ENCODE data around the gene IQCM.

Gene IQCM

DNA sequence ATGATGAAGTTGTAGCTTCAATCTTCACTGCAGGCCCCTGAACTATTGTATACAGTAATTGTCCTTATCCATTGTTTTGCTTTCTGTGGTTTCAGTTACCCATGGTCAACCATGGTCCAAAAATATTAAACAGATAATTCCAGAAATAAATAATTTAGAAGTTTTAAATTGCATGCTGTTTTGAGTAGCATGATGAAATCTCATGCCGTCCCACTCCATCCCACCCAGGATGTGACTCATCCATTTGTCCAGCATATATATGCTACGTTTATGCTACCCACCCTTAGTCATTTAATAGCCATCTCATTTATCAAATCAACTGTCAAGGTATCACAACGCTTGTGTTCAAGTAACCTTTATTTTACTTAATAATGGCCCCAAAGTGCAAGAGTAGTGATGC lies 34.5 kb downstream of the IQCM start:
- DNase-seq (ENCODE audit: low read depth in 2 of 2, low spot score in 1 of 2): no peak

DNA sequence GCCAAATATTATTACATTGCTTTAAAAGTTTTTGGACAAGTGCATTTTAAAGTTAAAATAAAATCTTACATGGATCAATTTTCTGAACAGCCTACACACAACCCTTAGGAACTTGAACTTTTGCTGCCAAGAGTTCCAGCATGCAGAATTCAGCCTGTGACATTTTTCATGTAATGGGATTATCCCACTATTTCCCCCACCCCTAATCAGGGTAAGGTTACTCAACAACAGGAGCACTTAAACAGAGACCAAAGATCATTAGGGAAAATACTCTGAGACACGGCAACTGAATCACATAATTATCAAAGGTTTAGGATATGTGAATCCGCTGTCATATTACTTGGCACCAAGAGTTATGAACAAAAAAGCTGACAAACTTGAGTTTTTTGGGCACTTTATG lies 47.2 kb downstream of the IQCM start:
- DNase-seq (ENCODE audit: low read depth in 2 of 2, low spot score in 1 of 2): no peak

DNA sequence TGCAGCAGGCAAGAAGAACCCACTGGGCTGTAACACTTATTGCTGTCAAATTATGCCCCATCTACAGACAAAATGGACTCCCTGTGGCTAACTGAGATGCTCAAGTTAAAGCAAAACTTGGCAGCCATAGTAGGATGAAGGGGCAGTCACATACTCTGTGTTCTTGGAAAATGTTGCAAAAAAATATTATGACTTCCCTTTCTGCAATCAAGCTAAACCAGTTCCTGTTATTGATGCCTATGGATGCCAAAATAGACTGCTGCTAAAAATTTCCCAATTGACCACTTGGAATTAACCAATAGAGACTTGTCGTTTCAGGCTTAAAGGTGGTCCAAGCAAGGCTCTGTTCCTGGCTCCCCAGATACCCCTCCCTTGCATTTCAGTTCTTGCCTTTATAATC lies 49.5 kb downstream of the IQCM start:
- no peak for DNase-seq (ENCODE audit: low read depth in 2 of 2, low spot score in 1 of 2)

DNA sequence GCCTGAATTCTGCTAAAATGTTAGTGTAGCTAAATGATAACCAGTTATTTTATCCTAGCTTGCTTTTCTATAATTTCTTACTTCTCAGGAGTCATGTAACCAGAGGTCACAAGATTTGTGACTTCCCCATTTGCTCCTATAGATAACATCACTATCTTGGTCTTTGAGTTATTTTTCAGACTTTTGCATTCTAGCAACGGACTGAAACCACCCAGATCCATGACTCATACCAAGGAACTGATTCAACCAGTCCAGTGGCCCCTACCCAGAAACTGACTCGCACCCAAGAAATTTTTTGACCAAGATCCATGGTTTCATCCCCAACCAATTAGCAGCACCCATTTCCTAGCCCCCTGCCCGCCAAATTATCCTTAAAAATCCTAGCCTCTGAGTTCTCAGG lies 50.0 kb downstream of the IQCM start:
- no peak for DNase-seq (ENCODE audit: low read depth in 2 of 2, low spot score in 1 of 2)

DNA sequence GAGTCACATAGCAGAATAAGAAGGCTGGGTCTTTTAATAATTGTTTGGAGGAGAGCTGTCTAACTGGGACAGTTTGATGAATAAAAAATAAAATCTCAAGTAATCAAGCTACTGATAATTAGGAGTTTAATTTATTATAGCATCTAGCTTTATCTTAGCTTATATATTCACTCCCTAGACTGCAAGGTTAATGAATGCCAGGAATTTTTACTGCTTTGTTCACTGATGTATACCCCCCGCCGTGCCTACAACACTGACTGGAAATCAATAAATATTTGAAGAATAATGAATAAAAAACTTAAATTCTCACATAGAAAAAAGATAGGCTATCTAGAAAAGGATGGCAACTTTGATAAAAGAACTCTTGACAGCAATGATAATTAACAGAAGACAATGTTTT lies 59.7 kb downstream of the IQCM start:
- no peak for DNase-seq (ENCODE audit: low read depth in 2 of 2, low spot score in 1 of 2)

DNA sequence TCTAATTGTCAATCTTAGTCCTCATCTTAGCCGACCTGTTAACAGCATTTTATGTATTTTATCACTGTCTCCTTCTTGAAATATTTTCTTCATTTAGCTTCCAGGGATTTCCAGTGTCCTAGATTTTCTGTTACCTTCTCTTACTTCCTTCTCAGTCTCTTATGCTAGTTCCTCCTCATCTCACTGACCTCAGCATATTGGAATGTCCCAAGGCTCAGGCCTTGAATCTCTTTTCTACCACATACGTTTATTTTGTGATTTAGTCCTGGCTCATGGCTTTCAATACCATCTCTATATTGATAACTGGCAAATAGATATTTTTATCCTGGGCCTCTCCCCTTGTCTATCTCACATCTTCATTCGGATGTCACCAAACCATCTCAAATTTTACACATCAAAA lies 61.1 kb downstream of the IQCM start:
- no peak for DNase-seq (ENCODE audit: low read depth in 2 of 2, low spot score in 1 of 2)

DNA sequence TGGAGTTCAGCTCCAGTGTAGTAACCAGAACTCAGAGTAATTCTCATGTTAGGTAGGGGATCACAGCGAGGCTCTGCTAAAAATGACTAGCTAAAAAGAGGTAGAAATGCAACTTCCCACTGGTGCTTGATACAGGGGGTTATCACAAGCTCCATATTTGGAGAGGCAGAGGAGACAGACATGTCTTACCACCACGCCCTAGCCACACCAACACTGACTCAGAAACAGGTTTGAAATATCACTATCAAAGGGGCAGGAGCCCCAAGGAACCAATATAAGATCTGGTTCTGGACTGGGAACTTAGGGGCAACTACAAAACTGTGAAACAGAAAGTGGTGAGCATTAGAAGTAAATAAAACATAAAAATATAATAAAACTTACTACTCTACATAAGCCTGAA lies 62.9 kb downstream of the IQCM start:
- no peak for DNase-seq (ENCODE audit: low read depth in 2 of 2, low spot score in 1 of 2)

DNA sequence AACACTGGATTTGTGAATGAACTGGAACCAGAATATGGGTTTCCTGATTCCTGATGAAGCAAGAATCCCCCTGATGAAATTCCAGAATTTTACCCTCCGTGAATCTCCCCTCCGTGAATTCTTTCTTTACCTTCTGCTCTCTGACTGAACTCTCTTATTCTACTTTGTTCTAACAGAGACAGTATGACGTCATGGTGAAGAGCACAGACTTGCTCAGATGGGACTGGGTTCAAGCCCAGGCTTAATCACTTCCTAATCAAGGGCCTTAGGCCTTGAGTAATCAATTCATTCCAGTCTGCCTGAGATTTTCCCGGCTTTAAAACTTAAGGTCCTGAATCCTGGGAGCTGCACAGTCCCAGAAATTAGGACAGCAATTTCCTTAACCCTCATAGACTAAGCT lies 64.5 kb downstream of the IQCM start:
- no peak for DNase-seq (ENCODE audit: low read depth in 2 of 2, low spot score in 1 of 2)

DNA sequence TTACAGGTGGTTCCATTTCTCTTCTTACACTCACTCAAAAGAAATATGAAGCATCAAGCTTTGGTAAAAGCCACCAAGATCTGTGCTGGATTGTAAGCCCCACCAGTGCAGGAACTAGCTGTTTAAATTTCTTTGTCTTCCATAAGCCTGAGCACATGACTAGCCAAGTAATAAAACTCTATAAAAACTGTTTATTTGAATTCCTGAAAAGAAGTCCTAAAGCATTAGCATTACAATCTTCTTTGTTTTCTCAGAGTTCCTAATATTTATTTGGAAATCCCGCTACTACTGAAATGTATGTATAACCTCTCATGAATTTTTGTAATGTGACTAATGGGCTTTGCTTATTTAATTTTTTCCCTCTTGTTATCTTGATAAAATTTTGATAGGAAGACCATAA lies 65.9 kb downstream of the IQCM start:
- no peak for DNase-seq (ENCODE audit: low read depth in 2 of 2, low spot score in 1 of 2)

DNA sequence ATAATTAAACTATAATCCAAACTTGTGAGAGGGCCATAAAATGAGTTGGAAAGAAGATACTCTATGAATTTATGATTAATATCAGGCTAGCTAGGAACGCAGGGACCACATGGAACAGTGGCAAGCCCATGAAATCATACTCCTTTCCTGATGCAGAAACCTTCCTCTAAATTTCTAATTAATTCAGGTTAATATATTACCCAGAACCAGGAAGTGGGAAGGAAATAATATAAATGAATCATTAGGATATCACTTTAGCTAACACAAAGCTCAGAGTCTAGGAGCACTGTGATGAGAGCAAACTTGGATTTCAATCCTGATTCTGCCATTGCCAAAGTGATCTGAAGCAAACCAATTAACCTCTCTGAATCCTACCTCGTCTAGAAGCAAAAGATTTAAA lies 68.0 kb downstream of the IQCM start:
- no peak for DNase-seq (ENCODE audit: low read depth in 2 of 2, low spot score in 1 of 2)

DNA sequence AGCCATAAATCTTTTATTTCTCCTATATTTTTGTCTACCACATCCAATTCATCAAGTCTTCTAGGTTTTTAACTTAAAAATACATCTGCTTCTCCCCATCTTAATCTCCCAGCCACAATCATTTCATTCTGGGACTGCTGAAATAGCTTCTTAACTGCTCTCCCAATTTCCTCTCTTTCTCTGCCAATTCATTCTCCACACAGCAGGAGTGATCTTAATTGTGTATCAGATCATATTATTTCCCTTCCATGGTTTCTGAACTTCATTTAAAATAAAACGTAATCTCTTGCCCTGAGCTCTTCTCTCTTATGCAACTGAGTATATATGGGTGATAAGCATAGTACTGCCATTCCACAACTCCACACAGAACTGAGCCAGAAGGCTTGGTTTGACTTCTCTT lies 69.4 kb downstream of the IQCM start:
- no peak for DNase-seq (ENCODE audit: low read depth in 2 of 2, low spot score in 1 of 2)

DNA sequence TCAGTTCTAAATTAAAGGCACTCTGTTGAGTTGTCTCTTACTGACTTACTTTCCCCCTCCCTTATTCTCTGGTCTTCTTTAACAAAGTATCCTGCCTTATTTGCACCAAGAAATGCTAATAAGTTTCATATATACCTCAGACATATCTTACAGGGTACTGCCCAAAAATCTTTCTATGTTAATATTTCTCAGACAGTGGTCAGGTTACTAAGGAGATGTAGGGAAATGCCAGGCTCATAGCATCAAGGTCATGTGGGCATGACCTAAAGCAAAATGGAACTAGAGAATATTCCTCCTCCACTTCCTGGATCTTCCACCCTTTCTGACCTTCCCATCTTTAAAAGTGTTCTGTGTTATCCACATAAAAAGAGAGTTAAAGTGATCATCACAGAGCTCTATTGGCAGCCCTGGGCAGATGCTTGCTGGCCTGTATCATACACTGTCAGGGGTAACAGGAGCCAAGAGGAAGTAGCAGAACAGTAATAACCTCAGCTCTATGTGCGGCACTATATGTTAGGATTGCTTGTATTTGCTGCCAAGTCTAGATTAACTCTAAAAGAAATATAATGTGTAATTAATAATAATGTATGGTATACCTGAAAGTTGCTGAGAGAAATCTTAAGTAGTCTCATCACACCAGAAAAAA lies 74.3 kb downstream of the IQCM start:
- no peak for DNase-seq (ENCODE audit: low read depth in 2 of 2, low spot score in 1 of 2)

DNA sequence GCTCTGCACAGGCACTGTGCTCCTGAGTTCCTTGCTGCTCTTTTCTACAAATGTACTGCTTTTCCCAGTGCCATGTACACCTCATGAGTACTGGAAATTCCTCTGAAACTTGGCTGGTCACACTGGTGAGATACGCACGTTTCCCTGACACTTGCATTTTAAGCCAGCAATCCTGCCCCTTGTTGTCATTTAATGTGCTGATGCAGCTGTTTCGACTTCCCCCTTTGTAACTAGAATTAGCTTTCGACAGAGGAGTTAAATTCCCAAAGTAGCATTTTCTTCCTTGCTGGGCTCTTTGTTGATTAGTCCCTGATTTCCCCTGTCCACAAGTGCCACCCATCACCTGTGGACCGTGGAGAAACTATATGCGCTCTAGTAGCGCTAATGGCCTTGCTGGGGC lies 77.5 kb downstream of the IQCM start:
- no peak for DNase-seq (ENCODE audit: low read depth in 2 of 2, low spot score in 1 of 2)

DNA sequence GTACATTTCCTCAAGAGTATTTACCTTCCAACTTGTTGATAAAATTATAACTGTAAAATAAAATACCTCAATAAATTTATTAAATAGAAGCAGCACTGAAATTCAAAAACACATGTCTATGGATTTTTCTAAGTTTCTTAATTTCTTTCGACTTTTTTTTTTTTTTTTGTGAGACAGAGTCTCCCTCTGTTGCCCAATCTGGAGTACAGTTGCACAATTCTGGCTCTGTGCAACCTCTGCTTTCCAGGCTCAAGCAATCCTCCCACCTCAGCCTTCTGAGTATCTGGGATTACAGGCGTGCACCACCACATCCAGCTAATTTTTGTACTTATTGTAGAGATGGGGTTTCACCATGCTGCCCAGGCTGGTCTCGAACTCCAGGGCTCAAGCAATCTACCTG lies 79.8 kb downstream of the IQCM start:
- DNase-seq (ENCODE audit: low read depth in 2 of 2, low spot score in 1 of 2): no peak

DNA sequence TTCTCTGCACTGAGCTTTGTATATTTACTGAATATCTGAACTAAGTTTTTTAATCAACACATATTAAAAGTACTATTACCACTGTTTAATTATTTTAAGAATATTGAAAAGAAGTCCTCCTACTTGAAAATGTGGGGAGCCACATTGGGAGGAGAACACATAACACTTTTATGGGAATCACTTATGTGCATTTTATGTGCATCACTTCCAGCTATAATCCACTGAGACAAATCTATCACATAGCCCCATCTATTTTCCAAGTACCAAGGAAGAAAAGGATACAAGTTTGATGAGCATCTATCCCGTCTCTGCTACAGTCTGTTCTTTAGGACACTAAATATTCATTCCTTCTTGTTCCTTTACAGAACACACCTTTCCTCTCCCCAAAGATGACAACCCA lies 87.2 kb downstream of the IQCM start:
- DNase-seq (ENCODE audit: low read depth in 2 of 2, low spot score in 1 of 2): no peak

DNA sequence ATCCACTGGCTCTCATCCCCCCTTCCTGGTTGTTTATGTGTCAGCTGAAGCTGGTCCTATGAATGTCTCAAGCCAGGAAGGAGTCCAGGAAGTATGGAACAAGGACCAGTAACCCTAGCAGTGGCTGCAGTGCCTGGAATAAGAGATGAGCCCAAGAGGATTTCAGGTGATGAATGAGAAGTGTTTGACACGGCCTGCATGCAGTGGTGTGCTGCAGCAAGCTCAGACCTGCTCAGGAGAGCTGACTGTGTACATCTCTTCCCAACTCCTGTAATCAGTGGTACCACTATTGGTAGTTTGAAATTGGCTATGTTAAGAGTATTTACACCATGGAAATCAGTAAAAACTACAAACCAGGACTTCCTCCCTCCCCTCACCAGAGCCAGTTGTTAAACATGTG lies 88.0 kb downstream of the IQCM start:
- DNase-seq (ENCODE audit: low read depth in 2 of 2, low spot score in 1 of 2): no peak

DNA sequence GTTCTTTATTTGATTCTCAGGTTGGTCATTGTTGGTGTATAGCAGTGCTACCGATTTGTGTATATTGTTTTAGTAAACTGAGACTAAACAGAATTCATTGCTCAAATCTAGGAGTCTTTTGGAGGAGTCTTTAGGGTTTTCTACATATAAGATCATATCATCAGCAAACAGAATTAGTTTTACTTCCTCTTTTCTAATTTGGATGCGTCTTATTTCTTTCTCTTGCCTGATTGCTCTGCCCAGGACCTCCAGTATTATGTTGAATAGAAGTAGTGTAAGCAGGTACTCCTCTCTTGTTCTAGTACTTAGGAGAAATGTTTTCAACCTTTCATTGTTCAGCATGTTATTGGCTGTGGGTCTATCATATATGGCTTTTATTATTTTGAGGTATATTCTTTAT lies 92.6 kb downstream of the IQCM start:
- DNase-seq (ENCODE audit: low read depth in 2 of 2, low spot score in 1 of 2): no peak

DNA sequence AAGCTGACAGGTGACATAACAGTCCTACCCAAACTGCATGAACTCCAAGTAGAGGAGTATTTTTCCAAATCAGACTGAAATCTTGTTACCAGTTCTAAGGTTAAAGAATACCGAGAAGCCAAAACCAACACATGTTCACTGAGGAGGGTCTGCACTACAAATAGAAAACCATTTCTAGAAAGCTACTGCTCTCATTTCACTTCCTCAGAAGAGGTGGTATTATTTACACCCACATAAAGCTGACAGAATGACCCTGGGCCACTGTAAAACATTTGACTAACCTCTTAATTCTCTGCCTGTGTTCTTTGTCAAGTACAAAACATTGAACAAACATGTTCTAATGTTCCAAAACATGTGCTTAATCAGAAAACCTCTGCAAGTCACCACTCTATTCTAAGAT lies 95.8 kb downstream of the IQCM start:
- DNase-seq (ENCODE audit: low read depth in 2 of 2, low spot score in 1 of 2): no peak

DNA sequence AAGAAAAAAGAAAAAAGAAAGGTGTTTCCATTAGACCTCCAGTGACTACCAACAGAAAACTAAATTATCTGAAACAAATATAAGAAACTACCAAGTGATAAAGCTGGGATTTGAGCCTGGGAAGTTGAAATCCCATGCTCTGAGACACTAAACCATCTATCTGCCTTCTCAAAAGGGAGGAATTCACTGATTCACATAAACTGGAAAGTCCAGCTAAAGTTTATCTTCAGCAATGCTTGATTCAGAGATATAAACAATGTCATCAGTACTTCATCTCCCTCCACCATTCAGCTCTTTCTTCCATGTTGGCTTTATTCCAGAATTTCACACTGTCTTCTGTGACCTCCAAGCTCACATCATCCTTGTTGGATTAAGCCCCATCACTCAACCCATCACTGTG lies 96.3 kb downstream of the IQCM start:
- no peak for DNase-seq (ENCODE audit: low read depth in 2 of 2, low spot score in 1 of 2)

DNA sequence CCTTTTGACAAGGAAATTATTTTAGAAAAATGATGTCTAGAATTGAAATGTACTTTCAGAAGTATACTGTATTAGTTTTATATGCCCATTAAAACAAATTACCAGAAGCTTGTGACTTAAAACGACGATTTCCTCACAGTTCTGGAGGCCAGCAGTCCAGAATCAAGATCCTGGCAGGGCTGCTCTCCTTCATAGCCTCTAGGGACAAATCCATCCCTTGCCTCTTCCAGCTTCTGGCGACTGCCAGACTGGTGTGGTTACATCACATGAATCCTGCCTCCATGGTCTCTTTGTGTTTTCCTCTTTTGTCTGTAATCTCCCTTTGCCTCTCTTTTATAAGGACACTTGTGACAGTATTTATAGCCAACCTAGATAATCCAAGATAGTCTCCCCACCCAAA lies 97.1 kb downstream of the IQCM start:
- DNase-seq (ENCODE audit: low read depth in 2 of 2, low spot score in 1 of 2): no peak

DNA sequence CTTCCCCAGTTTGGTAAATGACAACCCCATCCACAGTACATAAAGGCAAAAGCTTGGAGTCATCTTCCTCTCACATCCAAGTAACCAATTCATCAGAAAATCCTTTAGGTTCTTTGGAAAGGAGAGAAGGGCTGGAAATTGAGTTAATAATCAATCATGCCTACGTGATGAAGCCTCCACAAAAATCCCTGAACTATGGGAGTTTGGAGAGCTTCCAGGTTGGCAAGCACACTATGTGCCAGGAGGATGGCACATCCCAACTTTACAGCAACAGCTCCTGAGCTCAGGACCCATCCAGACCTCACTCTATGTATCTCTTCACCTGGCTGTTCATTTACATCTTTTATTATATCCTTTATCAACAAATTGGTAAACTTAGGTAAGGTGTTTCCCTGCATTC lies 98.9 kb downstream of the IQCM start:
- no peak for DNase-seq (ENCODE audit: low read depth in 2 of 2, low spot score in 1 of 2)

DNA sequence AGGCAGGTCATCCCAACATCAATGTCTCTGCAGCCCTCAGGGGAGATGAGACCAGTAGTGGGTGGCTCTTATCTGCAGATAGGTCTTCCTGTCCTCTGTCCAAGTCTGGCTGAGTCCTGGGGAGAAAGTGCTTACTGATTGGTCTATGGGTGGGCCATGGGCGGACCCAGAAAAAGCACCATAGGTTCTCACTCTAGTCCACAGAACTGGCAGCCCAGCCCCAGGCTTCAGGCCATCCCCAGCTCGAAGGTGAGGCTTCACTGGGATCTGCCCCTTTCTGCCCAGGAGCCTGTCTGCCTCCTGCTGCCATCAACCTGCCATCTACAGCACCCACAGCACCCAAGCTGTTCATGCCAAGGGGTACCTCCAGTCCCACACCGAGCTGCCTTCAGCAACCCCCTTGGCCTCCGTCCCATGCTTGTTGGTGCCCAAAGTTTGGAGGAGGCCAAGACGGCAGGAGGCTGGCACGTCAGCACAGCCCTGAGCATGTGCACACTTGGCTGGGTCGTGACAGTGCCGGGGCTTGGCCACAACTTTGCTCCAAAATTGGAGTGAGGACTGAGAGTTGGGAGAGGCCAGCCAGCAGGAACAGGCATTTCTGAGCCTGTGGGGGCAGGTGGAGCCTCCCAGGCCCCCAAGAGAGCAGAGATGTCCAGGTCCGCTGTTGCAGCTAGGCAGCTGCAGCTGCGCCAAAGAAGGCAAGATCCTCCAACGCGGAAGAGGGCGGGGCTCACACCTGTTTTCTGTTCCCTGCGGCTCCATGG lies 99.6 kb downstream of the IQCM start:
- DNase-seq (ENCODE audit: low read depth in 2 of 2, low spot score in 1 of 2): no peak

DNA sequence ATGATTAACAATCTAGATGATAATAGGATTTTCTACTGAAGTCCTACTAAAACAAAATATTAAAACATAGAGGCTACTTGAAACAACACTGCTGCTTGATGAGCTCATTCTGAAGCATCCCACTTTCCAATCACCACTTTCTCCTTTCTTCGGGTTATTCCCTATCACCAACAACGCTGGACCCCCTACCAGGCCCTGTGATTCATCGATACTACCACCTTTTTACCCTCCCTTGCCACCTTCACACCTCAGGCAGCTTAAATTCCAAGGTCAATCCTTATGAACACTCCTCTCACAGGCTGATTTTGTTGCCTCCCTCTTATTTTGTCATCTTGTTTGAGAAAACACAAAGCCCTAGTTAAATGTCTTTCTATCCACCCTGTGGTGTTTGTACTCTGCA lies 102.6 kb downstream of the IQCM start:
- DNase-seq (ENCODE audit: low read depth in 2 of 2, low spot score in 1 of 2): no peak

All from stimulated activated CD8-positive, alpha-beta memory T cell treated with anti-CD3 and anti-CD28 coated beads, Interleukin-4, amount 100 ng/mL, for 1 hour (primary cell).